Ascending aorta (tissue), 2 donors: ENCODE results near the gene ITPK1. TPM values are rescaled to one million over a fixed set of nuclear protein-coding genes. Genes with fewer than 3 reads are reported as not detected.

ENCODE experiments used
- DNase-seq, 2 donors: peaks; one replicate each; pipeline ENCODE4 v3.0.0-alpha.2; 2019; ENCODE audit warnings: low spot score in 2 of 2
- H3K27ac ChIP-seq, 2 donors: fragments of 200-600 bp; sonication (generic); one replicate each; pipeline ENCODE4 v1.5.1; 2016 to 2017; ENCODE audit warnings: mild to moderate bottlenecking in 1 of 2
- H3K27me3 ChIP-seq: fragments of 200-600 bp; sonication (generic); one replicate; pipeline ENCODE4 v1.5.1; 2017
- H3K36me3 ChIP-seq, 2 donors: fragments of 200-600 bp; sonication (generic); one replicate each; pipeline ENCODE4 v1.5.1; 2016
- H3K4me1 ChIP-seq, 2 donors: fragments of 200-600 bp; sonication (generic); one replicate each; pipeline ENCODE4 v1.5.1; 2016 to 2017; ENCODE audit warnings: mild to moderate bottlenecking in 1 of 2
- H3K4me3 ChIP-seq, 2 donors: fragments of 200-600 bp; sonication (generic); one replicate each; pipeline ENCODE4 v1.5.1; 2016 to 2017; ENCODE audit warnings: mild to moderate bottlenecking in 1 of 2
- H3K9me3 ChIP-seq, 2 donors: fragments of 200-600 bp; sonication (generic); one replicate each; pipeline ENCODE4 v1.5.1; 2016
- intact Hi-C: fragments of 100-400 bp; cut with DNase I; formaldehyde crosslinking; loops from one replicate; pipeline ENCODE4 v1.15.1; 2023
- total RNA-seq: library from RNA; depleted of rRNA; stranded (reverse); fragments of >200 nt; gene quantifications from one replicate; pipeline ENCODE4 v1.1.0, GENCODE V29; 2016
- TF ChIP-seq, protein P1 (sequence below), 3 experiments: fragments of 200-600 bp in 2 of 3; fragments of 450-650 bp in 1 of 3; sonication (generic) in 2 of 3; IDR thresholded peaks; one replicate each; pipeline ENCODE4 v1.5.1; 2016 to 2019; ENCODE audit warnings: antibody characterized with exemption in 3 of 3, mild to moderate bottlenecking in 1 of 3, moderate library complexity in 1 of 3

ITPK1 gene
- total RNA-seq, 1 donor from 2014 or later: 85.3 TPM

GRCh38 chr14:93032421-93032936 lies 83.2 kb downstream of the ITPK1 start:
- Histone ChIP-seq H3K4me3 (no peak overlapping the region), H3K36me3 (no peaks in the 10 kb centered on the region), H3K9me3 (no peaks in the 10 kb centered on the region), H3K4me1 (peaks cover 0 to 11% of the 10 kb centered on the region in 2 donors), H3K27ac (no peak overlapping the region), H3K27me3 (no peaks in the 10 kb centered on the region)
- TF ChIP-seq, protein P1, sequence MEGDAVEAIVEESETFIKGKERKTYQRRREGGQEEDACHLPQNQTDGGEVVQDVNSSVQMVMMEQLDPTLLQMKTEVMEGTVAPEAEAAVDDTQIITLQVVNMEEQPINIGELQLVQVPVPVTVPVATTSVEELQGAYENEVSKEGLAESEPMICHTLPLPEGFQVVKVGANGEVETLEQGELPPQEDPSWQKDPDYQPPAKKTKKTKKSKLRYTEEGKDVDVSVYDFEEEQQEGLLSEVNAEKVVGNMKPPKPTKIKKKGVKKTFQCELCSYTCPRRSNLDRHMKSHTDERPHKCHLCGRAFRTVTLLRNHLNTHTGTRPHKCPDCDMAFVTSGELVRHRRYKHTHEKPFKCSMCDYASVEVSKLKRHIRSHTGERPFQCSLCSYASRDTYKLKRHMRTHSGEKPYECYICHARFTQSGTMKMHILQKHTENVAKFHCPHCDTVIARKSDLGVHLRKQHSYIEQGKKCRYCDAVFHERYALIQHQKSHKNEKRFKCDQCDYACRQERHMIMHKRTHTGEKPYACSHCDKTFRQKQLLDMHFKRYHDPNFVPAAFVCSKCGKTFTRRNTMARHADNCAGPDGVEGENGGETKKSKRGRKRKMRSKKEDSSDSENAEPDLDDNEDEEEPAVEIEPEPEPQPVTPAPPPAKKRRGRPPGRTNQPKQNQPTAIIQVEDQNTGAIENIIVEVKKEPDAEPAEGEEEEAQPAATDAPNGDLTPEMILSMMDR (IDR thresholded peaks at IDR 0.05): no peak
- intact Hi-C loops: no loop called here
- no peak for DNase-seq

DNA sequence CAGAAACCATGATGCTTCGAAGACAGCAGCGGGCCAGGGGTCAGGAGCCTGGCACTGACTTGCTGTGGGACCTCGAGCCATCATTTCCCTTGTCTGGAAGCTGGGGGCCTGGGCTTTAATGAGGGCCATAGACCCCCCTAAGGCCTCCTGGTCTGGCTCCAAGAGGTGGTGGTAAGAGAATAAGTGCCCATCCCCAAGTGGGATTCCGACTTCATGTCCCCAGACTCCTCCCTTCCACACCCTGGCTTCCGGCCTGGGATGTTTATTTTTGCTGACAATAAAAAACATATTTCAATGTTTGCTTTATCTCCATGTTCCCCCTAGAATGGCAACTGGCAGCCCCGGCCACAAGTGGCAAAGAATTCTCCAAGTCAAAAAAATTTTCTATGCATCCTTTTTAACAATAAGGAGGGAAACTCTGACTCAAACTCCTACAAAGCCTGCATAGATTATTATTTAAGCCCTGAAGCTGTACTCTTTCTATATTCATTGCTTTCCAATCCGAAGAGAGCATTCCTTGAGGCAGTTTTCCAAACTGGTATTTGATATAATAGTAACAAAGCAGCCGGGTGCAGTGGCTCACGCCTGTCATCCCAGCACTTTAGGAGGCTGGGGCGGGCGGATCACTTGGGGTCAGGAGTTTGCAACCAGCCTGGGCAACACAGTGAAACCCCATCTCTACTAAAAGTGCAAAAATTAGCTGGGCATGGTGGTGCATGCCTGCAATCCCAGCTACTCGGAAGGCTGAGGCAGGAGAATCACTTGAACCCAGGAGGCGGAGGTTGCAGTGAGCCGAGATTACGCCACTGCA lies 84.0 kb downstream of the ITPK1 start:
- no peaks in the 10 kb centered on the region for H3K36me3 ChIP-seq
- no peaks in the 10 kb centered on the region for H3K9me3 ChIP-seq
- no peak for DNase-seq
- H3K27me3 ChIP-seq: no peaks in the 10 kb centered on the region
- intact Hi-C loops: no loop called here
- H3K4me1 ChIP-seq: peaks cover 0 to 5% of the 10 kb centered on the region in 2 donors
- no peak overlapping the region for H3K27ac ChIP-seq
- H3K4me3 ChIP-seq: no peak overlapping the region
- TF ChIP-seq, protein P1 (IDR thresholded peaks at IDR 0.05): no peak

DNA sequence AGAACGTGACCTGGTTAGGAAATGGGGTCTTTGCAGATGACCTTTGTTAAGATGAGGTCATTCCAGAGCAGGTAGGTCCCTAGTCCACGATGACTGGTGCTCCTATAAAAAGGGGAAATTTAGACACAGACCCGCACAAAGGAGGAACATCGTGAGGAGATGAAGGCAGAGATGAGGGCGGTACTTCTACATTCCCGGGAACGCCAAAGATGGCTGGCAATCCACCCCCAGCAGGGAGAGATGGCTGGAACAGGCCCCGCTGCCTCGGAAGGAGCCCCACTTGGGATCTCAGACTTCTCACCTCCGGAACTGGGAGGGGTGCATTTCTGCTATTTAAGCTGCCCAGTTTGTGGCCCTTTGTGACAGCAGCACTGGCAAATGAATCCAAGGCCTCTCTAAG lies 85.0 kb downstream of the ITPK1 start:
- no peaks in the 10 kb centered on the region for H3K9me3 ChIP-seq
- H3K4me1 ChIP-seq: no peaks in the 10 kb centered on the region
- H3K27ac ChIP-seq: no peak overlapping the region
- TF ChIP-seq, protein P1 (IDR thresholded peaks at IDR 0.05): no peak
- H3K4me3 ChIP-seq: no peak overlapping the region
- DNase-seq: no peak
- intact Hi-C loops: no loop called here
- H3K36me3 ChIP-seq: no peaks in the 10 kb centered on the region
- H3K27me3 ChIP-seq: no peaks in the 10 kb centered on the region

GRCh38 chr14:93029911-93030508 lies 85.7 kb downstream of the ITPK1 start:
- TF ChIP-seq, protein P1 (IDR thresholded peaks at IDR 0.05): no peak
- H3K36me3 ChIP-seq: no peaks in the 10 kb centered on the region
- no peak overlapping the region for H3K4me3 ChIP-seq
- no peaks in the 10 kb centered on the region for H3K4me1 ChIP-seq
- H3K27me3 ChIP-seq: no peaks in the 10 kb centered on the region
- DNase-seq: no peak
- H3K27ac ChIP-seq: no peak overlapping the region
- intact Hi-C loops: no loop called here
- no peaks in the 10 kb centered on the region for H3K9me3 ChIP-seq

DNA sequence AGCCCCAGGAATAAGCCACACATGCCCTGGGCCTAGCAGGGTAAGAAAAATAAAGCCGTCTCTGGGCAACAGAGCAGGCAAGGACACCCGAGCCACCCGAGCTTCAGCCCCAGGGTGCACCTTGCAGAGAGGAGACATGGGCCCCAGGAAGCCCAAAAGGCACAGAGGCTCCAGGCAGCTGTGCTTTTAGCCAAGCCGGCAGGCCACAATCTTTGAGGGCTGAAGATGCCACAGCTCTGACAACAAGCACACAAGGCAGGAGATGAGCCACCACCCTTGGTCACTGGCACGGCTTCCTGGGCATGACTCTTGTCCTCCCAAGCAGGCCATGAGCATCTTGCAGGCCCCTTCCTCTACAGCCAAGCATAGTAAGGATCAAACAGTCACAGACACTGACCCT lies 86.3 kb downstream of the ITPK1 start:
- Histone ChIP-seq H3K4me3 (no peak overlapping the region), H3K27me3 (no peaks in the 10 kb centered on the region), H3K9me3 (no peaks in the 10 kb centered on the region), H3K27ac (no peak overlapping the region), H3K4me1 (no peaks in the 10 kb centered on the region), H3K36me3 (no peaks in the 10 kb centered on the region)
- intact Hi-C loops: no loop called here
- no peak for DNase-seq
- TF ChIP-seq, protein P1 (IDR thresholded peaks at IDR 0.05): no peak
